ENCODE data around the gene SPEG.
A peak's percentile ranks its signal among the peaks of the same experiment; 100 is the strongest.

Gene SPEG

GRCh38 chr2:219440388-219441256, 6.0 kb downstream of the SPEG start:
- Histone ChIP-seq H2AFZ (ENCODE audit: low read length) (no peak overlapping the region), H3K9me3 (ENCODE audit: low read length) (no peaks in the 10 kb centered on the region), H3K4me3 (ENCODE audit: low read depth, low read length, poor library complexity, severe bottlenecking) (no peak overlapping the region), H3K4me1 (ENCODE audit: insufficient read depth, low read length, severe bottlenecking) (no peaks in the 10 kb centered on the region), H3K27ac (ENCODE audit: low read depth, low read length, poor library complexity, severe bottlenecking) (no peak overlapping the region), H3K4me2 (ENCODE audit: low read length) (no peak overlapping the region), H3K9me2 (ENCODE audit: low read depth, low read length) (no peaks in the 10 kb centered on the region), H3K27me3 (ENCODE audit: insufficient read depth, low read length) (peaks cover 6% of the 10 kb centered on the region; the same call in 1 of the 2 replicates), H3F3A (ENCODE audit: insufficient read depth, low read length) (no peaks in the 10 kb centered on the region), H3K79me2 (ENCODE audit: insufficient read depth, low read length) (no peaks in the 10 kb centered on the region), H3K36me3 (ENCODE audit: insufficient read depth, low read length) (no peaks in the 10 kb centered on the region), H4K20me1 (ENCODE audit: insufficient read depth, low read length) (no peaks in the 10 kb centered on the region), H3K9ac (ENCODE audit: low read length) (no peak overlapping the region)
- TF ChIP-seq EZH2 (IDR thresholded peaks at IDR 0.05; ENCODE audit: borderline replicate concordance, low read length): no peak
- no peak for TF ChIP-seq CTCF (IDR thresholded peaks at IDR 0.05; ENCODE audit: low read length)

- Histone ChIP-seq H3K4me1 (ENCODE audit: insufficient read depth, low read length, severe bottlenecking) (no peaks in the 10 kb centered on the region), H3K9ac (ENCODE audit: low read length) (no peak overlapping the region), H3K79me2 (ENCODE audit: insufficient read depth, low read length) (no peaks in the 10 kb centered on the region), H3K27me3 (ENCODE audit: insufficient read depth, low read length) (peaks cover 6% of the 10 kb centered on the region; the same call in 1 of the 2 replicates), H3K9me3 (ENCODE audit: low read length) (no peaks in the 10 kb centered on the region), H3K9me2 (ENCODE audit: low read depth, low read length) (no peaks in the 10 kb centered on the region), H3F3A (ENCODE audit: insufficient read depth, low read length) (no peaks in the 10 kb centered on the region), H3K27ac (ENCODE audit: low read depth, low read length, poor library complexity, severe bottlenecking) (no peak overlapping the region), H2AFZ (ENCODE audit: low read length) (no peak overlapping the region), H3K36me3 (ENCODE audit: insufficient read depth, low read length) (no peaks in the 10 kb centered on the region), H4K20me1 (ENCODE audit: insufficient read depth, low read length) (no peaks in the 10 kb centered on the region), H3K4me3 (ENCODE audit: low read depth, low read length, poor library complexity, severe bottlenecking) (peak overlapping the region; percentile 38), H3K4me2 (ENCODE audit: low read length) (peak overlapping the region; percentile 54)
- TF ChIP-seq EZH2 (IDR thresholded peaks at IDR 0.05; ENCODE audit: borderline replicate concordance, low read length) (no peak), CTCF (IDR thresholded peaks at IDR 0.05; ENCODE audit: low read length) (no peak)
These were observed 7.0 kb downstream of the SPEG start for GRCh38 chr2:219441451-219442255.

- Histone ChIP-seq H3K4me3 (ENCODE audit: low read depth, low read length, poor library complexity, severe bottlenecking) (peak overlapping the region; percentile 38), H3K79me2 (ENCODE audit: insufficient read depth, low read length) (no peaks in the 10 kb centered on the region), H3F3A (ENCODE audit: insufficient read depth, low read length) (no peaks in the 10 kb centered on the region), H3K36me3 (ENCODE audit: insufficient read depth, low read length) (no peaks in the 10 kb centered on the region), H3K9me2 (ENCODE audit: low read depth, low read length) (no peaks in the 10 kb centered on the region), H3K27me3 (ENCODE audit: insufficient read depth, low read length) (peaks cover 6% of the 10 kb centered on the region; the same call in 1 of the 2 replicates), H3K4me2 (ENCODE audit: low read length) (peak overlapping the region; percentile 54), H3K9ac (ENCODE audit: low read length) (no peak overlapping the region), H3K4me1 (ENCODE audit: insufficient read depth, low read length, severe bottlenecking) (no peaks in the 10 kb centered on the region), H4K20me1 (ENCODE audit: insufficient read depth, low read length) (no peaks in the 10 kb centered on the region), H2AFZ (ENCODE audit: low read length) (no peak overlapping the region), H3K27ac (ENCODE audit: low read depth, low read length, poor library complexity, severe bottlenecking) (no peak overlapping the region), H3K9me3 (ENCODE audit: low read length) (no peaks in the 10 kb centered on the region)
- TF ChIP-seq CTCF (IDR thresholded peaks at IDR 0.05; ENCODE audit: low read length): no peak
- no peak for TF ChIP-seq EZH2 (IDR thresholded peaks at IDR 0.05; ENCODE audit: borderline replicate concordance, low read length)
These were observed 7.8 kb downstream of the SPEG start for GRCh38 chr2:219442256-219443015.

Measured in OCI-LY1 (cell line).